HepG2 (cell line): ENCODE data around the gene SMIM41. TPM values are rescaled to one million over a fixed set of nuclear protein-coding genes. Genes with fewer than 3 reads are reported as not detected.

Experiments used
- AGO1 ChIP-seq: fragments of 200-400 bp; formaldehyde crosslinking; IDR thresholded peaks from 2 replicates; pipeline ENCODE4 v1.6.1; 2017; ENCODE audit warnings: mild to moderate bottlenecking, low read depth, low read length, moderate library complexity; ENCODE audit not compliant: poor library complexity, severe bottlenecking
- ELF1 ChIP-seq: sonication (generic); formaldehyde crosslinking; IDR thresholded peaks from 2 replicates; pipeline ENCODE4 v1.4.0; 2020; ENCODE audit warnings: missing genetic modification reagents
- HNF1A ChIP-seq, 2 experiments: sonication (generic) in 1 of 2; formaldehyde crosslinking in 1 of 2; IDR thresholded peaks; 2 replicates each; pipeline versions ENCODE4 v1.4.0 to v1.6.1; 2016 to 2020; ENCODE audit warnings: borderline replicate concordance in 1 of 2, low read depth in 1 of 2, mild to moderate bottlenecking in 1 of 2, missing genetic modification reagents in 1 of 2
- MAZ ChIP-seq, 2 experiments: sonication (generic) in 1 of 2; formaldehyde crosslinking in 1 of 2; IDR thresholded peaks; 2 replicates each; pipeline versions ENCODE4 v1.5.0 to v1.6.1; 2012 to 2020; ENCODE audit warnings: low read depth in 2 of 2, mild to moderate bottlenecking in 2 of 2, borderline replicate concordance in 1 of 2, improper control_type of control experiment in 1 of 2, low read length in 1 of 2, missing genetic modification reagents in 1 of 2, moderate library complexity in 1 of 2
- PAWR ChIP-seq: sonication (generic); formaldehyde crosslinking; IDR thresholded peaks from 2 replicates; pipeline ENCODE4 v1.4.0; 2020; ENCODE audit warnings: missing genetic modification reagents, mild to moderate bottlenecking, borderline replicate concordance
- POLR2AphosphoS5 ChIP-seq: IDR thresholded peaks from 2 replicates; pipeline ENCODE4 v1.6.1; 2012; ENCODE audit warnings: low read depth, low read length
- SMC3 ChIP-seq: IDR thresholded peaks from 2 replicates; pipeline ENCODE4 v1.6.1; 2011; ENCODE audit warnings: low read length, improper control_type of control experiment
- SOX6 ChIP-seq, 2 experiments: fragments of 450-650 bp in 1 of 2; sonication (generic) in 1 of 2; formaldehyde crosslinking in 1 of 2; IDR thresholded peaks; 2 replicates each; pipeline versions ENCODE4 v1.4.0 to v1.6.1; 2017 to 2020; ENCODE audit warnings: antibody characterized with exemption in 1 of 2, mild to moderate bottlenecking in 1 of 2, missing genetic modification reagents in 1 of 2
- TBL1XR1 ChIP-seq: fragments of 150-350 bp; IDR thresholded peaks from 2 replicates; pipeline ENCODE4 v1.6.1; 2014; ENCODE audit warnings: borderline replicate concordance, low read length; ENCODE audit not compliant: partially characterized antibody
- ZBTB20 ChIP-seq: sonication (generic); formaldehyde crosslinking; IDR thresholded peaks from 2 replicates; pipeline ENCODE4 v1.8.1; 2023; ENCODE audit warnings: missing genetic modification reagents, low read depth, mild to moderate bottlenecking, borderline replicate concordance
- polyA plus RNA-seq, 8 experiments: library from polyadenylated mRNA; depleted of rRNA in 3 of 8; stranded (reverse) in 7 of 8; unstranded in 1 of 8; fragments of >200 nt; fragmentation: Illumina TruSeq in 4 of 8; extraction: Trizol in 4 of 8; gene quantifications; 2 replicates each; pipeline versions ENCODE4 v1.2.1 to v1.2.3, GENCODE V29; 2011 to 2016; ENCODE audit warnings: low read depth in 4 of 8, missing spikeins in 1 of 8, mixed read lengths in 1 of 8; ENCODE audit not compliant: insufficient read depth in 1 of 8
- total RNA-seq, 5 experiments: library from RNA; depleted of rRNA; stranded (reverse); fragments of >200 nt; fragmentation: Illumina TruSeq; extraction: Trizol; gene quantifications; 2 replicates each; pipeline ENCODE4 v1.2.3, GENCODE V29; 2016; ENCODE audit warnings: low read depth in 1 of 5
- TF ChIP-seq, protein P1 (sequence below): sonication (generic); formaldehyde crosslinking; IDR thresholded peaks from 2 replicates; pipeline ENCODE4 v1.4.0; 2020; ENCODE audit warnings: missing genetic modification reagents
- TF ChIP-seq, protein P2 (sequence below): IDR thresholded peaks from 2 replicates; pipeline ENCODE4 v1.6.1; 2016; ENCODE audit warnings: low read depth, control low read depth
- TF ChIP-seq, protein P3 (sequence below): IDR thresholded peaks from 2 replicates; pipeline ENCODE4 v1.4.0; 2020; ENCODE audit warnings: mild to moderate bottlenecking, missing genetic modification reagents

Gene SMIM41
- total and polyA plus RNA-seq, 2 of the 13 experiments (the other 11 are each of a cell fraction or from before 2014, with no cell fraction given): not detected

GRCh38 chr12:52082988-52083637 is 3.6 kb downstream of the SMIM41 start (continued):
- TF ChIP-seq HNF1A (IDR thresholded peaks at IDR 0.05; ENCODE audit: low read depth) (no peak), HNF1A (CRISPR knock-in tag; IDR thresholded peaks at IDR 0.05; ENCODE audit: borderline replicate concordance) (no peak), SMC3 (peak; percentile 3), PAWR (CRISPR knock-in tag) (no peak), ZBTB20 (no peak), ELF1 (CRISPR knock-in tag) (no peak), TBL1XR1 (no peak), POLR2AphosphoS5 (no peak), MAZ (IDR thresholded peaks at IDR 0.05; ENCODE audit: borderline replicate concordance, low read depth, low read length) (peak; percentile 43; the same call in 1 of the 2 replicates), MAZ (CRISPR knock-in tag; IDR thresholded peaks at IDR 0.05; ENCODE audit: low read depth) (0 out of 2 replicates have a peak, but pooled peaks have one; percentile 29), SOX6 (IDR thresholded peaks at IDR 0.05) (no peak), SOX6 (CRISPR knock-in tag; IDR thresholded peaks at IDR 0.05) (no peak), AGO1 (no peak)
- TF ChIP-seq, protein P1, sequence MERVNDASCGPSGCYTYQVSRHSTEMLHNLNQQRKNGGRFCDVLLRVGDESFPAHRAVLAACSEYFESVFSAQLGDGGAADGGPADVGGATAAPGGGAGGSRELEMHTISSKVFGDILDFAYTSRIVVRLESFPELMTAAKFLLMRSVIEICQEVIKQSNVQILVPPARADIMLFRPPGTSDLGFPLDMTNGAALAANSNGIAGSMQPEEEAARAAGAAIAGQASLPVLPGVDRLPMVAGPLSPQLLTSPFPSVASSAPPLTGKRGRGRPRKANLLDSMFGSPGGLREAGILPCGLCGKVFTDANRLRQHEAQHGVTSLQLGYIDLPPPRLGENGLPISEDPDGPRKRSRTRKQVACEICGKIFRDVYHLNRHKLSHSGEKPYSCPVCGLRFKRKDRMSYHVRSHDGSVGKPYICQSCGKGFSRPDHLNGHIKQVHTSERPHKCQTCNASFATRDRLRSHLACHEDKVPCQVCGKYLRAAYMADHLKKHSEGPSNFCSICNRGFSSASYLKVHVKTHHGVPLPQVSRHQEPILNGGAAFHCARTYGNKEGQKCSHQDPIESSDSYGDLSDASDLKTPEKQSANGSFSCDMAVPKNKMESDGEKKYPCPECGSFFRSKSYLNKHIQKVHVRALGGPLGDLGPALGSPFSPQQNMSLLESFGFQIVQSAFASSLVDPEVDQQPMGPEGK: peak; percentile 96
- TF ChIP-seq, protein P2, sequence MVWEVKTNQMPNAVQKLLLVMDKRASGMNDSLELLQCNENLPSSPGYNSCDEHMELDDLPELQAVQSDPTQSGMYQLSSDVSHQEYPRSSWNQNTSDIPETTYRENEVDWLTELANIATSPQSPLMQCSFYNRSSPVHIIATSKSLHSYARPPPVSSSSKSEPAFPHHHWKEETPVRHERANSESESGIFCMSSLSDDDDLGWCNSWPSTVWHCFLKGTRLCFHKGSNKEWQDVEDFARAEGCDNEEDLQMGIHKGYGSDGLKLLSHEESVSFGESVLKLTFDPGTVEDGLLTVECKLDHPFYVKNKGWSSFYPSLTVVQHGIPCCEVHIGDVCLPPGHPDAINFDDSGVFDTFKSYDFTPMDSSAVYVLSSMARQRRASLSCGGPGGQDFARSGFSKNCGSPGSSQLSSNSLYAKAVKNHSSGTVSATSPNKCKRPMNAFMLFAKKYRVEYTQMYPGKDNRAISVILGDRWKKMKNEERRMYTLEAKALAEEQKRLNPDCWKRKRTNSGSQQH: 0 out of 2 replicates have a peak, but pooled peaks have one; percentile 0
- TF ChIP-seq, protein P3, sequence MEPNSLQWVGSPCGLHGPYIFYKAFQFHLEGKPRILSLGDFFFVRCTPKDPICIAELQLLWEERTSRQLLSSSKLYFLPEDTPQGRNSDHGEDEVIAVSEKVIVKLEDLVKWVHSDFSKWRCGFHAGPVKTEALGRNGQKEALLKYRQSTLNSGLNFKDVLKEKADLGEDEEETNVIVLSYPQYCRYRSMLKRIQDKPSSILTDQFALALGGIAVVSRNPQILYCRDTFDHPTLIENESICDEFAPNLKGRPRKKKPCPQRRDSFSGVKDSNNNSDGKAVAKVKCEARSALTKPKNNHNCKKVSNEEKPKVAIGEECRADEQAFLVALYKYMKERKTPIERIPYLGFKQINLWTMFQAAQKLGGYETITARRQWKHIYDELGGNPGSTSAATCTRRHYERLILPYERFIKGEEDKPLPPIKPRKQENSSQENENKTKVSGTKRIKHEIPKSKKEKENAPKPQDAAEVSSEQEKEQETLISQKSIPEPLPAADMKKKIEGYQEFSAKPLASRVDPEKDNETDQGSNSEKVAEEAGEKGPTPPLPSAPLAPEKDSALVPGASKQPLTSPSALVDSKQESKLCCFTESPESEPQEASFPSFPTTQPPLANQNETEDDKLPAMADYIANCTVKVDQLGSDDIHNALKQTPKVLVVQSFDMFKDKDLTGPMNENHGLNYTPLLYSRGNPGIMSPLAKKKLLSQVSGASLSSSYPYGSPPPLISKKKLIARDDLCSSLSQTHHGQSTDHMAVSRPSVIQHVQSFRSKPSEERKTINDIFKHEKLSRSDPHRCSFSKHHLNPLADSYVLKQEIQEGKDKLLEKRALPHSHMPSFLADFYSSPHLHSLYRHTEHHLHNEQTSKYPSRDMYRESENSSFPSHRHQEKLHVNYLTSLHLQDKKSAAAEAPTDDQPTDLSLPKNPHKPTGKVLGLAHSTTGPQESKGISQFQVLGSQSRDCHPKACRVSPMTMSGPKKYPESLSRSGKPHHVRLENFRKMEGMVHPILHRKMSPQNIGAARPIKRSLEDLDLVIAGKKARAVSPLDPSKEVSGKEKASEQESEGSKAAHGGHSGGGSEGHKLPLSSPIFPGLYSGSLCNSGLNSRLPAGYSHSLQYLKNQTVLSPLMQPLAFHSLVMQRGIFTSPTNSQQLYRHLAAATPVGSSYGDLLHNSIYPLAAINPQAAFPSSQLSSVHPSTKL (CRISPR knock-in tag): peak; percentile 24; the same call in 1 of the 2 replicates
